ENCODE results near the gene PACC1. TPM values are rescaled to one million over a fixed set of nuclear protein-coding genes. Genes with fewer than 3 reads are reported as not detected.
A peak's percentile ranks its signal among the peaks of the same experiment; 100 is the strongest.

Gene PACC1
- total RNA-seq, 6 donors from 2014 or later: 3.7 to 10.5 (median 7.8) TPM

DNA sequence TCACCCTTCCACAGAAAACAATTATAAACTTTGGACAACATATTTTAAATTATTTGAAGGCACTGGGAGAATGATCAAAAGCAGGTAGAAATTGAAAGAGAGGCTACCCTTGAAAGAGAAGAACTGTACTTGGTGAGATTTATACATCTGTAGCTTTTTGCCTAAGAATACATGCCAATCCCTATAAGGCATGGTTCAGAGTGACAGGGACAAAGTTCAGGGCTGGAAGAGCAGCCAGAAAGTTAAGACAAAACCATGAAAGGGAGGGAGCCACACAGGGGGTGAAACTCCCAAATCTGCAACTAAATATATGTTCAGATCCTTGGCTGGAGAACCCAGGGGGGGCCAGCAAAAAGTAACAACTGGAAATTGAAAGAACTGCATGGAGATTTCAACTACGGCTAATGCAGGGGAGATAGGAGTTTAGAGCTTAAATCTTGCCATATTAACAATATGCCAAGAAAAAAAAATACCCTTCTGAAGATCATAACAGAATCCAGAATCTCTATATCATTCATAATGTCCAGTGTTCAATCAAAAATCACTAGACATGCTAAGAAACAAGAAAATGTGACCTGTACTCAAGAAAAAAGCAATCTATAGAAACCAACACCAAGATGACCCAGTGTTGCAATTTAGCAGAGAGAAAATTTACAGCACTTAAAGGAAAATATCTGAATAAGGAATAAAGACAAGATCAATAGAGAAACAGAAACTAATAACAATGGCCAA, 25.5 kb downstream of the PACC1 start:
- no peak for TF ChIP-seq EP300 (IDR thresholded peaks at IDR 0.05)
- TF ChIP-seq POLR2AphosphoS5 (IDR thresholded peaks at IDR 0.05): no peak
- no peak for TF ChIP-seq CTCF (IDR thresholded peaks at IDR 0.05)
- TF ChIP-seq POLR2A (IDR thresholded peaks at IDR 0.05): no peak
- 93 to 100% methylated on average over 1 of the region's 1 CpG for WGBS, 2 donors
- peaks cover 3 to 10% (median 8%) of the 10 kb centered on the region in 4 donors for H3K36me3 ChIP-seq

DNA sequence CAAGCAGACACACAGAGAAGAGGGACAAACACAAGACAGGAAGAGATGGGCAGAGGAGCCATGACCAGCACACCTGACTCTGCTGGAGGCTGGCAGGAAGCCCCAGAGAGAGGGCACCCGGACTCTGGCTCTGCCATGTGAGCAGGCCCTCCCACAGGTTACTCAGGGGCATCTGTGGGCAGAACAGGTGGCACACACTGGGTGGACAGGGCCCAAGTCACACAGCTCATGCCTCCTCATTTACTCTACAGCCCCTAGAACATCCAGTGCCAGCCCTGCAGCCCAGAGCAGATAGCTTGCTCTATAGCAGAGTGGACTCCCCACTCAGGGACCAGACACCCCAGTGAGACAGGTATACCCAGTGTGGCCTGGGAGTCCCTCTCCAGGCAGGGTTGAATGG, 28.7 kb downstream of the PACC1 start:
- Histone ChIP-seq H3K27me3 (no peaks in the 10 kb centered on the region), H3K27ac (no peak overlapping the region), H3K9me3 (no peaks in the 10 kb centered on the region), H3K36me3 (peaks cover 3 to 17% (median 8%) of the 10 kb centered on the region in 4 donors), H3K4me3 (no peak overlapping the region), H3K4me1 (no peaks in the 10 kb centered on the region)
- WGBS, 2 donors: 86 to 100% methylated on average over 1 of the region's 1 CpG
- peak; percentile 8 to 11 for ATAC-seq (ENCODE audit: low FRiP score in 2 of 2)
- TF ChIP-seq POLR2A (IDR thresholded peaks at IDR 0.05): no peak
- TF ChIP-seq EP300 (IDR thresholded peaks at IDR 0.05): no peak
- TF ChIP-seq CTCF (IDR thresholded peaks at IDR 0.05): no peak
- no peak for TF ChIP-seq POLR2AphosphoS5 (IDR thresholded peaks at IDR 0.05)
- no peak for DNase-seq

More for the DNA sequence above, 25.5 kb downstream of the PACC1 start:
- no peaks in the 10 kb centered on the region for H3K27me3 ChIP-seq
- no peaks in the 10 kb centered on the region for H3K9me3 ChIP-seq
- no peak overlapping the region for H3K27ac ChIP-seq
- ATAC-seq (ENCODE audit: low FRiP score in 2 of 2) (no peak), DNase-seq (no peak)
- H3K4me3 ChIP-seq: no peak overlapping the region
- no peaks in the 10 kb centered on the region for H3K4me1 ChIP-seq

- no peaks in the 10 kb centered on the region for H3K9me3 ChIP-seq
- no peak for DNase-seq
- WGBS, 2 donors: 70 to 78% methylated on average over 4 of the region's 4 CpGs
- no peaks in the 10 kb centered on the region for H3K4me1 ChIP-seq
- no peak overlapping the region for H3K4me3 ChIP-seq
- H3K27ac ChIP-seq: no peak overlapping the region
- no peaks in the 10 kb centered on the region for H3K27me3 ChIP-seq
- ATAC-seq (ENCODE audit: low FRiP score in 2 of 2): no peak
- TF ChIP-seq CTCF (IDR thresholded peaks at IDR 0.05) (no peak), POLR2A (IDR thresholded peaks at IDR 0.05) (no peak), EP300 (IDR thresholded peaks at IDR 0.05) (no peak), POLR2AphosphoS5 (IDR thresholded peaks at IDR 0.05) (no peak)
- H3K36me3 ChIP-seq: peaks cover 3 to 43% (median 30%) of the 10 kb centered on the region in 4 donors
These were observed 33.2 kb downstream of the PACC1 start for GRCh38 chr1:212381397-212382035.

DNA sequence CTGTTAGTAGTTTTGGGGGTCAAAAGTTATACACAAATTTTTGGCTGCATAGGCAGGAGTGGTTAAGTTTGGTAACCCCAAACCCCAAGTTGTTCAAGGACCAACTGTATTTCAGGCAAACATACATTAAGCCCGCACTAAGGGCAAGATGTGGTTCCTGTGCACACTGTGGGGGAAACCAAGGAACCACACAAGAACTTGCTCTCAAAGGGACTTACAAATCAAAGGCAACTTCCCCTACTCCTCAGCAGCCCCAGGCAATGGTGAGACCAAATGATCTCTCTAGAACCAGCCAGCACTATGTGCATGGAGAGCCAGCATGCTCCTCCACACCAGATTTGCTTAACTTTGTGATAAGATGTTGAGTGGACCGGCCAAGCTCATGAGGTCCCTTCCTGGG, 35.3 kb downstream of the PACC1 start:
- DNase-seq: no peak
- Histone ChIP-seq H3K4me3 (no peak overlapping the region), H3K9me3 (no peaks in the 10 kb centered on the region), H3K4me1 (no peaks in the 10 kb centered on the region), H3K27ac (no peak overlapping the region), H3K27me3 (no peaks in the 10 kb centered on the region), H3K36me3 (peaks cover 1 to 37% (median 28%) of the 10 kb centered on the region in 4 donors)
- 93 to 100% methylated on average over 1 to 2 of the region's 2 CpGs for WGBS, 2 donors
- no peak for ATAC-seq (ENCODE audit: low FRiP score in 2 of 2)
- TF ChIP-seq POLR2A (IDR thresholded peaks at IDR 0.05) (no peak), CTCF (IDR thresholded peaks at IDR 0.05) (no peak), EP300 (IDR thresholded peaks at IDR 0.05) (no peak), POLR2AphosphoS5 (IDR thresholded peaks at IDR 0.05) (no peak)

Measured in upper lobe of left lung (tissue), 6 donors.